GM12878 (cell line): ENCODE data around the gene CDKN1B. TPM values are rescaled to one million over a fixed set of nuclear protein-coding genes. Genes with fewer than 3 reads are reported as not detected.

ENCODE experiments used
- ATAC-seq: fragments of 200-7000 bp; cut with Tn5 transposase; 3 replicates; pipeline ENCODE4 v1.9.1; 2020; ENCODE audit warnings: mild to moderate bottlenecking, moderate library complexity
- BruUV-seq: library from RNA; stranded (reverse); fragments of 400-500 nt; replicated peaks from 2 replicates; lab custom pipeline; 2021; lab: Mats Ljungman, UMichigan
- CTCF ChIA-PET: fragments of 300-600 bp; sonication (Branson Sonifier 250); formaldehyde crosslinking; extraction: SDS; loops from one replicate; lab custom pipeline; 2021; ENCODE audit warnings: inconsistent platforms; lab: Yijun Ruan, JAX
- POLR2A ChIA-PET: fragments of 350-600 bp; formaldehyde crosslinking; extraction: SDS; loops from one replicate; lab custom pipeline; 2021; ENCODE audit warnings: inconsistent platforms; lab: Charles Lee
- RAD21 ChIA-PET: fragments of 300-600 bp; sonication (Branson Sonifier 250); formaldehyde crosslinking; loops from one replicate; lab custom pipeline; 2023; ENCODE audit warnings: antibody characterized with exemption; ENCODE audit not compliant: unreplicated experiment; lab: Charles Lee
- SMC1A ChIA-PET: fragments of 300-600 bp; sonication (Branson Sonifier 250); formaldehyde crosslinking; loops from one replicate; lab custom pipeline; 2023; ENCODE audit not compliant: unreplicated experiment, uncharacterized antibody; lab: Charles Lee
- DNase-seq: peaks from one replicate; pipeline ENCODE4 v3.0.0-alpha.2; 2011; ENCODE audit warnings: low read depth, low spot score
- FAIRE-seq: peaks from 3 replicates; lab custom pipeline; 2011; peaks lifted over from hg19 to GRCh38; lab: Jason Lieb, UNC
- H2AFZ ChIP-seq: 2 replicates; pipeline ENCODE4 v1.6.0; 2011; ENCODE audit warnings: low read depth, low read length, control low read depth; ENCODE audit not compliant: control insufficient read depth
- H3K27ac ChIP-seq: 2 replicates; pipeline ENCODE4 v1.5.1; 2011; ENCODE audit warnings: control low read depth; ENCODE audit not compliant: control insufficient read depth, insufficient read depth
- H3K27me3 ChIP-seq, 2 experiments: replicated peaks in 1 of 2; 2 replicates each; pipeline versions ENCODE4 v1.6.0 to v1.6.1; 2011; ENCODE audit warnings: low read length in 1 of 2; ENCODE audit not compliant: control insufficient read depth in 2 of 2, insufficient read depth in 2 of 2
- H3K36me3 ChIP-seq, 2 experiments: 2 replicates each; pipeline ENCODE4 v1.5.1; 2011; ENCODE audit warnings: low read length in 1 of 2; ENCODE audit not compliant: control insufficient read depth in 2 of 2, insufficient read depth in 2 of 2
- H3K4me1 ChIP-seq: 2 replicates; pipeline ENCODE4 v1.6.1; 2011; ENCODE audit warnings: mild to moderate bottlenecking, low read length, moderate library complexity, mixed read lengths; ENCODE audit not compliant: control insufficient read depth, insufficient read depth
- H3K4me2 ChIP-seq: 2 replicates; pipeline ENCODE4 v1.6.0; 2011; ENCODE audit warnings: control low read depth; ENCODE audit not compliant: control insufficient read depth, insufficient read depth
- H3K4me3 ChIP-seq: fragments of 200-600 bp; sonication (generic); 2 replicates; pipeline ENCODE4 v1.5.1; 2016
- H3K79me2 ChIP-seq: 2 replicates; pipeline ENCODE4 v1.6.0; 2011; ENCODE audit warnings: low read length; ENCODE audit not compliant: control insufficient read depth, insufficient read depth
- H3K9ac ChIP-seq: 2 replicates; pipeline ENCODE4 v1.8.0; 2011; ENCODE audit warnings: low read length, control low read depth, mixed read lengths; ENCODE audit not compliant: control insufficient read depth, insufficient read depth
- H3K9me3 ChIP-seq: replicated peaks from 3 replicates; pipeline ENCODE4 v1.5.1; 2011; ENCODE audit warnings: mild to moderate bottlenecking, low read length; ENCODE audit not compliant: control insufficient read depth, insufficient read depth
- H4K20me1 ChIP-seq: 2 replicates; pipeline ENCODE4 v1.6.0; 2011; ENCODE audit not compliant: control insufficient read depth, insufficient read depth
- CEBPZ ChIP-seq: fragments of 150-350 bp; IDR thresholded peaks from 2 replicates; pipeline ENCODE4 v1.6.1; 2016; ENCODE audit warnings: low read depth, low read length
- EED ChIP-seq: sonication (generic); IDR thresholded peaks from 2 replicates; pipeline ENCODE4 v1.6.1; 2016; ENCODE audit warnings: antibody characterized with exemption, low read depth
- FOXM1 ChIP-seq: IDR thresholded peaks from 2 replicates; pipeline ENCODE4 v1.6.1; 2012; ENCODE audit warnings: low read depth, mild to moderate bottlenecking, inconsistent platforms, low read length, moderate library complexity
- IKZF2 ChIP-seq, 2 experiments: fragments of 450-650 bp; IDR thresholded peaks; 2 replicates each; pipeline ENCODE4 v1.6.1; 2017; ENCODE audit warnings: mild to moderate bottlenecking in 2 of 2, moderate library complexity in 2 of 2
- MAX ChIP-seq: IDR thresholded peaks from 2 replicates; pipeline ENCODE4 v1.6.1; 2012; ENCODE audit warnings: low read depth, low read length, improper control_type of control experiment
- MXI1 ChIP-seq: fragments of 150-350 bp; IDR thresholded peaks from 2 replicates; pipeline ENCODE4 v1.6.1; 2011; ENCODE audit warnings: low read depth, mild to moderate bottlenecking, inconsistent platforms, low read length, improper control_type of control experiment
- PBX3 ChIP-seq: IDR thresholded peaks from 2 replicates; pipeline ENCODE4 v1.6.1; 2011; ENCODE audit warnings: mild to moderate bottlenecking, low read depth, low read length, moderate library complexity; ENCODE audit not compliant: insufficient replicate concordance
- TCF3 ChIP-seq: IDR thresholded peaks from 2 replicates; pipeline ENCODE4 v1.6.1; 2012; ENCODE audit warnings: low read depth, mild to moderate bottlenecking, low read length, borderline replicate concordance; ENCODE audit not compliant: insufficient read depth
- WRNIP1 ChIP-seq: IDR thresholded peaks from 2 replicates; pipeline ENCODE4 v1.6.1; 2011; ENCODE audit warnings: low read depth, low read length, improper control_type of control experiment, borderline replicate concordance
- ZBTB4 ChIP-seq: fragments of 450-650 bp; formaldehyde crosslinking; IDR thresholded peaks from 2 replicates; pipeline ENCODE4 v1.4.0; 2022; ENCODE audit warnings: mild to moderate bottlenecking, moderate library complexity
- WGBS: methylation state at CpG from one replicate; pipeline ENCODE4 v1.1.6; 2016; ENCODE audit warnings: low lambda C conversion rate; ENCODE audit not compliant: insufficient replicate concordance, insufficient coverage; ENCODE audit errors: missing lambda C conversion rate; 5-methylcytosine and 5-hydroxymethylcytosine counted together
- in situ Hi-C: fragments of 300-500 bp; cut with MboI; formaldehyde crosslinking; loops from 9 replicates; pipeline ENCODE4 v1.14.3; 2018; ENCODE audit warnings: mixed read lengths
- intact Hi-C: fragments of 100-400 bp; cut with micrococcal nuclease; formaldehyde crosslinking; loops from one replicate; pipeline ENCODE4 v1.14.2; 2022; ENCODE audit not compliant: unreplicated experiment
- polyA plus RNA-seq, 11 experiments: library from polyadenylated mRNA; depleted of rRNA in 4 of 11; unstranded in 6 of 11; stranded (reverse) in 5 of 11; fragments of >200 nt; fragmentation: Nextera tagmentation in 4 of 11; fragmentation: Illumina TruSeq in 1 of 11; extraction: Ambion mirVana in 4 of 11; extraction: Trizol in 1 of 11; gene quantifications; 1 replicate in 1 of 11; 2 replicates in 10 of 11; pipeline versions ENCODE4 v1.2.1 to v1.2.3, GENCODE V29; 2011 to 2016; ENCODE audit warnings: inconsistent platforms in 2 of 11, missing spikeins in 2 of 11, low read depth in 1 of 11
- total RNA-seq, 4 experiments: library from RNA; depleted of rRNA in 3 of 4; stranded (reverse); fragments of >200 nt in 3 of 4; fragmentation: Illumina TruSeq in 1 of 4; extraction: Trizol in 1 of 4; gene quantifications; 2 replicates each; pipeline versions ENCODE4 v1.2.1 to v1.2.3, GENCODE V29; 2013 to 2021

Gene CDKN1B
- total and polyA plus RNA-seq, 10 of the 15 experiments (the other 5 are each of a cell fraction or from before 2014, with no cell fraction given), result 4.2 to 39.1 (median 23.1) TPM

GRCh38 chr12:12755923-12756322 is 38.8 kb downstream of the CDKN1B start:
- ChIA-PET SMC1A (no interaction called here), RAD21 (no interaction called here), POLR2A (no interaction called here), CTCF (interaction anchor here (1.1 to 1.5 kb wide), 2 partner anchors 19 to 100 kb away, joined by 3 to 6 read pairs; no protein-coding TSS in a partner anchor)
- BruUV-seq, result no TSS peak
- TF ChIP-seq MAX (no peak), EED (no peak), PBX3 (no peak), FOXM1 (no peak), MXI1 (no peak), IKZF2 (IDR thresholded peaks at IDR 0.05) (no peak), TCF3 (no peak), WRNIP1 (no peak), ZBTB4 (CRISPR knock-in tag) (no peak), CEBPZ (no peak)
- intact Hi-C loops (no loop called here), in situ Hi-C loops (no loop called here)
- Histone ChIP-seq H3K27me3 (no peaks in the 10 kb centered on the region), H3K4me2 (no peak overlapping the region), H3K36me3 (peaks cover 0 to 5% of the 10 kb centered on the region in 2 experiments; a peak in 1 of 4 replicates), H3K9ac (no peak overlapping the region), H3K27ac (no peak overlapping the region), H3K79me2 (no peaks in the 10 kb centered on the region), H3K9me3 (no peaks in the 10 kb centered on the region), H4K20me1 (no peaks in the 10 kb centered on the region), H3K4me1 (no peaks in the 10 kb centered on the region; the same call in 1 of the 2 replicates), H2AFZ (no peak overlapping the region), H3K4me3 (no peak overlapping the region)
- 78% methylated on average over 5 of the region's 5 CpGs for WGBS
- no peak for ATAC-seq
- DNase-seq, result no peak
- no peak for FAIRE-seq
